ENCODE results near the gene ARHGEF28. TPM values are rescaled to one million over a fixed set of nuclear protein-coding genes. Genes with fewer than 3 reads are reported as not detected.

Gene ARHGEF28
- total and polyA plus RNA-seq, 2 donors (not counting 1 experiment from before 2014, with no cell fraction given): not detected

GRCh38 chr5:73647721-73648120, 21.7 kb downstream of the ARHGEF28 start:
- Mint-ChIP-seq H3K4me3 (no peak overlapping the region), H3K27ac (no peak overlapping the region), H3K9me3 (ENCODE audit: insufficient read depth) (no peaks in the 10 kb centered on the region), H3K27me3 (peaks cover 28% of the 10 kb centered on the region), H3K4me1 (no peaks in the 10 kb centered on the region)
- Histone ChIP-seq H3K36me3 (replicated peaks in 1 of 2; ENCODE audit: control extremely low read depth in 1 of 2, control insufficient read depth in 1 of 2, extremely low read depth in 1 of 2, insufficient read depth in 2 of 2, low read length in 1 of 2) (no peaks in the 10 kb centered on the region), H3K27ac (ENCODE audit: low read length in 2 of 2) (no peak overlapping the region), H4K20me1 (ENCODE audit: control insufficient read depth, insufficient read depth, low read length, poor library complexity, severe bottlenecking) (no peaks in the 10 kb centered on the region), H3K4me1 (ENCODE audit: control insufficient read depth in 2 of 2, insufficient read depth in 2 of 2, low read length in 2 of 2) (no peaks in the 10 kb centered on the region), H2AFZ (ENCODE audit: insufficient read depth, low read depth, low read length, poor library complexity, severe bottlenecking) (no peak overlapping the region), H3K9me3 (ENCODE audit: control extremely low read depth in 1 of 3, control insufficient read depth in 2 of 3, insufficient read depth in 1 of 3, low read length in 2 of 3) (no peaks in the 10 kb centered on the region), H3K4me3 (ENCODE audit: control extremely low read depth in 1 of 5, extremely low read depth in 1 of 5, insufficient read depth in 1 of 5, low read depth in 2 of 5, low read length in 4 of 5) (no peak overlapping the region), H3K9ac (ENCODE audit: low read length) (no peak overlapping the region), H3K4me2 (replicated peaks; ENCODE audit: low read depth, low read length, poor library complexity, severe bottlenecking) (no peak overlapping the region), H3K79me2 (ENCODE audit: control insufficient read depth, insufficient read depth, low read length) (no peaks in the 10 kb centered on the region), H3K27me3 (replicated peaks in 1 of 4; ENCODE audit: control extremely low read depth in 1 of 4, control insufficient read depth in 3 of 4, insufficient read depth in 4 of 4, low read length in 3 of 4) (peaks cover 0 to 5% (median 2%) of the 10 kb centered on the region in 4 experiments)
- no peak for DNase-seq
- intact Hi-C loops (cut with micrococcal nuclease): no loop called here
- TF ChIP-seq CTCF (IDR thresholded peaks at IDR 0.05): no peak
- no peak for TF ChIP-seq EZH2 (IDR thresholded peaks at IDR 0.05; ENCODE audit: borderline replicate concordance, insufficient read depth, low read depth, low read length, poor library complexity, severe bottlenecking)
- ChIA-PET CTCF (interaction anchor here (0.7 kb wide), 1 partner anchor 52 kb away, joined by 3 read pairs; no protein-coding TSS in a partner anchor), POLR2A (no interaction called here)
- ATAC-seq (ENCODE audit: low read depth): no peak

DNA sequence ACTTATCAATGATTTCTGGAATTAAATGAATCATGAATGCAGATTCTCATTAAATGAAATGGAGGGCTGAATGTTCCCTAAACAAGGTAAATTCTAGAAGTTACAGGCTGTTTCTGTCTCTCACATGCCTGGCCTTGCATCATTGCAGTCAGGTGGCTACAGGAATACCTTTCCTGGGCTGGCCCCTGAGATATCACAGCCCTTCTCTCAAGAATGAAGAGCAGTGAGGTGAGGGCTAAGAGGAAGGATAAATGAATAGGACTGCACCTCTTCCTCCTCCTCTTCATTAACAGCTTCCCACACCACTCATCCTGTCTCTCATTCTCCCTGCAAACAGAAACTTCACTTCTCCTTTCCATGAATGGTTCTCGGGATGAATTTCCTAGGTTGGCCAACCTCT, 22.5 kb downstream of the ARHGEF28 start:
- H3K4me2 ChIP-seq (replicated peaks; ENCODE audit: low read depth, low read length, poor library complexity, severe bottlenecking): no peak overlapping the region
- H4K20me1 ChIP-seq (ENCODE audit: control insufficient read depth, insufficient read depth, low read length, poor library complexity, severe bottlenecking): no peaks in the 10 kb centered on the region
- peaks cover 0 to 5% (median 2%) of the 10 kb centered on the region in 4 experiments for H3K27me3 ChIP-seq (replicated peaks in 1 of 4; ENCODE audit: control extremely low read depth in 1 of 4, control insufficient read depth in 3 of 4, insufficient read depth in 4 of 4, low read length in 3 of 4)
- ATAC-seq (ENCODE audit: low read depth) (no peak), DNase-seq (no peak)
- Mint-ChIP-seq H3K9me3 (ENCODE audit: insufficient read depth) (no peaks in the 10 kb centered on the region), H3K4me1 (no peaks in the 10 kb centered on the region), H3K27me3 (peaks cover 28% of the 10 kb centered on the region), H3K27ac (no peak overlapping the region), H3K4me3 (no peak overlapping the region)
- intact Hi-C loops (cut with micrococcal nuclease): no loop called here
- POLR2A ChIA-PET: no interaction called here
- H3K9me3 ChIP-seq (ENCODE audit: control extremely low read depth in 1 of 3, control insufficient read depth in 2 of 3, insufficient read depth in 1 of 3, low read length in 2 of 3): no peaks in the 10 kb centered on the region
- H3K79me2 ChIP-seq (ENCODE audit: control insufficient read depth, insufficient read depth, low read length): no peaks in the 10 kb centered on the region
- no peak overlapping the region for H3K9ac ChIP-seq (ENCODE audit: low read length)
- TF ChIP-seq EZH2 (IDR thresholded peaks at IDR 0.05; ENCODE audit: borderline replicate concordance, insufficient read depth, low read depth, low read length, poor library complexity, severe bottlenecking): no peak
- TF ChIP-seq CTCF (IDR thresholded peaks at IDR 0.05): no peak
- WGBS (ENCODE audit: insufficient coverage): no CpG with 5 or more reads among the region's 1 CpG
- no peaks in the 10 kb centered on the region for H3K4me1 ChIP-seq (ENCODE audit: control insufficient read depth in 2 of 2, insufficient read depth in 2 of 2, low read length in 2 of 2)
- no peak overlapping the region for H3K4me3 ChIP-seq (ENCODE audit: control extremely low read depth in 1 of 5, extremely low read depth in 1 of 5, insufficient read depth in 1 of 5, low read depth in 2 of 5, low read length in 4 of 5)
- H2AFZ ChIP-seq (ENCODE audit: insufficient read depth, low read depth, low read length, poor library complexity, severe bottlenecking): no peak overlapping the region
- H3K36me3 ChIP-seq (replicated peaks in 1 of 2; ENCODE audit: control extremely low read depth in 1 of 2, control insufficient read depth in 1 of 2, extremely low read depth in 1 of 2, insufficient read depth in 2 of 2, low read length in 1 of 2): no peaks in the 10 kb centered on the region
- H3K27ac ChIP-seq (ENCODE audit: low read length in 2 of 2): no peak overlapping the region
- CTCF ChIA-PET: no interaction called here

All from B cell (primary cell).